ENCODE results near the gene INPP5E. TPM values are rescaled to one million over a fixed set of nuclear protein-coding genes. Genes with fewer than 3 reads are reported as not detected.

Gene INPP5E
- total RNA-seq, 1 donor from 2014 or later = 23.3 TPM

GRCh38 chr9:136423432-136424146, 16.1 kb downstream of the INPP5E start:
- TF ChIP-seq CTCF (IDR thresholded peaks at IDR 0.05; ENCODE audit: unreplicated experiment) = no peak
- Mint-ChIP-seq H3K9me3 (no peaks in the 10 kb centered on the region), H3K4me3 (no peak overlapping the region), H3K27me3 (ENCODE audit: low read depth) (no peaks in the 10 kb centered on the region), H3K27ac (no peak overlapping the region), H3K4me1 (no peaks in the 10 kb centered on the region), H3K36me3 (peaks cover 20% of the 10 kb centered on the region)
- no peak for DNase-seq (ENCODE audit: low spot score in 2 of 2, unreplicated experiment in 2 of 2)

GRCh38 chr9:136422876-136423275, 16.8 kb downstream of the INPP5E start:
- Mint-ChIP-seq H3K4me1 (no peaks in the 10 kb centered on the region), H3K27ac (no peak overlapping the region), H3K9me3 (no peaks in the 10 kb centered on the region), H3K4me3 (no peak overlapping the region), H3K27me3 (ENCODE audit: low read depth) (no peaks in the 10 kb centered on the region), H3K36me3 (peaks cover 22% of the 10 kb centered on the region)
- no peak for TF ChIP-seq CTCF (IDR thresholded peaks at IDR 0.05; ENCODE audit: unreplicated experiment)
- DNase-seq (ENCODE audit: low spot score in 2 of 2, unreplicated experiment in 2 of 2) = no peak

GRCh38 chr9:136421791-136422190, 17.9 kb downstream of the INPP5E start:
- Mint-ChIP-seq H3K27ac (no peak overlapping the region), H3K4me3 (no peak overlapping the region), H3K27me3 (ENCODE audit: low read depth) (no peaks in the 10 kb centered on the region), H3K36me3 (peaks cover 23% of the 10 kb centered on the region), H3K4me1 (no peaks in the 10 kb centered on the region), H3K9me3 (no peaks in the 10 kb centered on the region)
- no peak for DNase-seq (ENCODE audit: low spot score in 2 of 2, unreplicated experiment in 2 of 2)
- TF ChIP-seq CTCF (IDR thresholded peaks at IDR 0.05; ENCODE audit: unreplicated experiment) = no peak

- no peak for TF ChIP-seq CTCF (IDR thresholded peaks at IDR 0.05; ENCODE audit: unreplicated experiment)
- H3K4me3 Mint-ChIP-seq = no peak overlapping the region
- no peak for DNase-seq (ENCODE audit: low spot score in 2 of 2, unreplicated experiment in 2 of 2)
- no peak overlapping the region for H3K27ac Mint-ChIP-seq
- H3K9me3 Mint-ChIP-seq = no peaks in the 10 kb centered on the region
- no peaks in the 10 kb centered on the region for H3K4me1 Mint-ChIP-seq
- peaks cover 26% of the 10 kb centered on the region for H3K36me3 Mint-ChIP-seq
- H3K27me3 Mint-ChIP-seq (ENCODE audit: low read depth) = no peaks in the 10 kb centered on the region
Measured at GRCh38 chr9:136419092-136419420, 20.6 kb downstream of the INPP5E start.

GRCh38 chr9:136418182-136419091, 21.2 kb downstream of the INPP5E start:
- no peak for DNase-seq (ENCODE audit: low spot score in 2 of 2, unreplicated experiment in 2 of 2)
- Mint-ChIP-seq H3K36me3 (peaks cover 33% of the 10 kb centered on the region), H3K4me3 (no peak overlapping the region), H3K9me3 (no peaks in the 10 kb centered on the region), H3K27me3 (ENCODE audit: low read depth) (no peaks in the 10 kb centered on the region), H3K27ac (no peak overlapping the region), H3K4me1 (no peaks in the 10 kb centered on the region)
- TF ChIP-seq CTCF (IDR thresholded peaks at IDR 0.05; ENCODE audit: unreplicated experiment) = no peak
